Heart left ventricle (tissue), 13 donors: Measurements from ENCODE around the gene PRKG1.

Source experiments
- CTCF ChIP-seq, 12 donors: fragments of 200-600 bp; sonication (generic) in 4 of 12; IDR thresholded peaks; one replicate each; pipeline versions ENCODE4 v1.5.0 to v1.8.0; 2018 to 2022; ENCODE audit warnings: antibody characterized with exemption in 12 of 12, mild to moderate bottlenecking in 5 of 12
- POLR2A ChIP-seq, 2 donors: fragments of 450-650 bp; IDR thresholded peaks; one replicate each; pipeline ENCODE4 v1.6.1; 2017; ENCODE audit warnings: antibody characterized with exemption in 2 of 2, mild to moderate bottlenecking in 2 of 2, moderate library complexity in 2 of 2
- donor health status: ischemic (EF 13 %, LVEDD 7.1; RV severe dilation, severe dysfunction).
- donor health status: DM: no; HTN: yes; CAD: no.
- donor health status: DM: no; HTN: no; CAD: no.
- donor health status: ischemic (EF 25% LVEDD 6.9; RV normal size, moderate dysfunction).
- donor health status: ischemic (EF 25% LVEDD 5.7; RV mildly dilated, moderate dysfunction).
- donor health status: ischemic (EF 35%, LVEDD 5.7; RV mildly dilated, moderate dysfunction).
- donor health status: nonischemic (EF 11% LVEDD 7.7; RV severe dilation, severe dysfunction).
- donor health status: DM: yes; HTN: yes; CAD: no.
- donor health status: PGD.
- donor health status: ischemic (EF 29% LVEDD 5.4; RV normal size, mild dysfunction).
- donor health status: nonischemic (EF 23%, LVEDD 6.1; RV moderate dilation, normal function).

GRCh38 chr10:51624013-51624412 lies 549.7 kb downstream of the PRKG1 start:
- TF ChIP-seq POLR2A (IDR thresholded peaks at IDR 0.05) (no peak), CTCF (IDR thresholded peaks at IDR 0.05) (no peak)
